ENCODE results near the gene KCTD8. TPM values are rescaled to one million over a fixed set of nuclear protein-coding genes. Genes with fewer than 3 reads are reported as not detected.

The KCTD8 gene
- total and polyA plus RNA-seq, 7 donors = 0.03 to 2.7 (median 1.7) TPM; not detected in 2

DNA sequence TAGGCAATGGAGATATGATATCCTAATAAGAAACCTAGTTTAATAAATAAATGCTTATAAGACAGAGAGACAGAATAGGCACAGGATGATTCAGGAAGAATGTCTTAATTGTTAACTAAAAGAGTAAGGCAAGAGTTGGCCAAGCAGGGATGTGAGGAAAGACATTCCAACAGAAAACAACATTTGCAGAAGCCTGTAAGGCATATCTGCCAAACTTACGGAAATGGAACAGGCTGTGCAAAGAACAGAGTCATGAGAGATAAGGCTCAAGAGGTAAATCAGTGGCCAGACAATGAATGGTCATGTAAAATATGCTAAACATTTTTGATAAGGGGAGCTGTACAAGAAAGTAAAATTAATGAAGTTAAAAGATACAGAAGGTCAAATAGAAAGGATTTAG lies 134.9 kb downstream of the KCTD8 start:
- DNase-seq = no peak
- Histone ChIP-seq H3K27ac (no peak overlapping the region), H3K4me3 (no peak overlapping the region), H3K27me3 (no peaks in the 10 kb centered on the region), H3K36me3 (no peaks in the 10 kb centered on the region), H3K4me1 (no peaks in the 10 kb centered on the region), H3K9me3 (no peaks in the 10 kb centered on the region)
- intact Hi-C loops (cut with DNase I) = no loop called here
- TF ChIP-seq POLR2A (IDR thresholded peaks at IDR 0.05) (no peak), CTCF (IDR thresholded peaks at IDR 0.05) (no peak), POLR2AphosphoS5 (IDR thresholded peaks at IDR 0.05) (no peak), EP300 (IDR thresholded peaks at IDR 0.05) (no peak)
- 69 to 82% methylated on average over 1 of the region's 1 CpG for WGBS, 2 donors

DNA sequence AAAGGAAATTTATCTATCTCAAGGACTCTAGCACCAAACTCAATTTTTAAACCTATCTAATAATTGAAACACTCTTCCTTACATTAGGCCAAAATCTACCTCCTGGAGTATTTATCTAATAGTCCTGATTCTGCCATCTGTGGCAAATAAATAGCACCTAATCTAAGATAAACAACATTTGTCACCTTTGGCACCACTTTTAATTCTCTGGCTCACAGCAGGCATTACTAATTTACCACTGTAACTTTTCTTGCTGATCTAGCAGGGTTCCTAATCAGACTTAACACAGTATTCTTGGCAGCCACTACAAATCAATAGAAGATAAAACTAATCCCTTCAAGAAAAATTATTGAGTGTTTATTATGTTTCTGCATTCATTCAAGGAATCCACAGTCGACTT lies 161.1 kb downstream of the KCTD8 start:
- H3K27ac ChIP-seq = no peak overlapping the region
- intact Hi-C loops (cut with DNase I) = no loop called here

GRCh38 chr4:44279469-44279868 lies 169.1 kb downstream of the KCTD8 start:
- WGBS, 2 donors = 31 to 47% methylated on average over 1 of the region's 1 CpG

More for the DNA sequence above, 161.1 kb downstream of the KCTD8 start:
- Histone ChIP-seq H3K4me1 (no peaks in the 10 kb centered on the region), H3K4me3 (no peak overlapping the region), H3K36me3 (no peaks in the 10 kb centered on the region), H3K27me3 (no peaks in the 10 kb centered on the region), H3K9me3 (peaks cover 0 to 5% (median 0%) of the 10 kb centered on the region in 4 donors)
- DNase-seq = no peak
- TF ChIP-seq EP300 (IDR thresholded peaks at IDR 0.05) (no peak), POLR2A (IDR thresholded peaks at IDR 0.05) (no peak), CTCF (IDR thresholded peaks at IDR 0.05) (no peak), POLR2AphosphoS5 (IDR thresholded peaks at IDR 0.05) (no peak)
- 63 to 72% methylated on average over 1 of the region's 1 CpG for WGBS, 2 donors

DNA sequence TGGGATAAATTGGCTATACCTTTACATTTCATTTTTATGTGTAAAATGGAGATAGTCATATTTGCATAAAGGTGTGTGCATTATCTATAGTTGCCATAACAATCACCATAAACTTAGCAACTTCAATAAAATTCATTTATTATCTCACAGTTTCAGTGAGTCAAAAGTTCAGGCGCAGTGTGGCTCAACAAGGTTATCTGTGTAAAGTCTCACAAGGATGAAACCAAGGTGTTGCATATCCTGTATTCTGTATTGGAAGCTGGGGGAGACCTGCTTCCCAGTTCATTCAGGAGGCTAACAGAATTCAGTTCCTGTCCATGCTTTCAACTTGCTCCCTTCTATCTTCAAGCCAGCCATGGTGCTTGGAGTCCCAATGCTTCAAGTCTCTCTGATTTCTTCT lies 169.5 kb downstream of the KCTD8 start:
- H3K4me1 ChIP-seq = no peaks in the 10 kb centered on the region
- WGBS, 2 donors = 64 to 83% methylated on average over 1 of the region's 1 CpG
- no peak for TF ChIP-seq EP300 (IDR thresholded peaks at IDR 0.05)
- no peak for TF ChIP-seq CTCF (IDR thresholded peaks at IDR 0.05)
- TF ChIP-seq POLR2A (IDR thresholded peaks at IDR 0.05) = no peak
- TF ChIP-seq POLR2AphosphoS5 (IDR thresholded peaks at IDR 0.05) = no peak
- H3K9me3 ChIP-seq = no peaks in the 10 kb centered on the region
- no peaks in the 10 kb centered on the region for H3K27me3 ChIP-seq
- no peak for DNase-seq
- no peak overlapping the region for H3K4me3 ChIP-seq
- intact Hi-C loops (cut with DNase I) = no loop called here
- H3K36me3 ChIP-seq = no peaks in the 10 kb centered on the region
- no peak overlapping the region for H3K27ac ChIP-seq

More at GRCh38 chr4:44279469-44279868, 169.1 kb downstream of the KCTD8 start:
- H3K9me3 ChIP-seq = no peaks in the 10 kb centered on the region
- TF ChIP-seq CTCF (IDR thresholded peaks at IDR 0.05) (no peak), POLR2A (IDR thresholded peaks at IDR 0.05) (no peak), POLR2AphosphoS5 (IDR thresholded peaks at IDR 0.05) (no peak), EP300 (IDR thresholded peaks at IDR 0.05) (no peak)
- H3K27me3 ChIP-seq = no peaks in the 10 kb centered on the region
- H3K27ac ChIP-seq = no peak overlapping the region
- H3K4me1 ChIP-seq = no peaks in the 10 kb centered on the region
- H3K36me3 ChIP-seq = no peaks in the 10 kb centered on the region
- no peak for DNase-seq
- intact Hi-C loops (cut with DNase I) = no loop called here
- no peak overlapping the region for H3K4me3 ChIP-seq

DNA sequence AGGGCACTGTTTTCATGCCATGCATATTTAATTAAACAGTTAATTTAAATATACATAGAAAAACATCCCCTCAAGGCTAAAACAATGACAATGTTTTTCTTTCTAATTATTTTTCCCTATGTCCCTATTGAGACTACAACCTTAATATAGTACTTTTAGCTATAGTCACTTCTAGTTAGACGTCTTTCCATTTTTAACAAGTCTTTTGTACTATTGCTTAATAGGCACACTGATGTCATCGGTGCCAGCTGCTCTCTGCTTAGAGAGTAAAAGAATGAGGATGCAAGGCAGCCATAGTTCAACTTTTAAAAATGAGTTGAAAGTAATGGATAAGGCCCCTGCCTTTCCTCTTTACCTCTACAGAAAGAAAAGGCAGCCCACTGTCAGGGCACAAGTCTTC lies 191.1 kb downstream of the KCTD8 start:
- no peak overlapping the region for H3K27ac ChIP-seq
- no peak for DNase-seq
- 76 to 81% methylated on average over 2 of the region's 2 CpGs for WGBS, 2 donors
- no peaks in the 10 kb centered on the region for H3K4me1 ChIP-seq
- TF ChIP-seq POLR2A (IDR thresholded peaks at IDR 0.05) = no peak
- TF ChIP-seq EP300 (IDR thresholded peaks at IDR 0.05) = no peak
- no peak for TF ChIP-seq POLR2AphosphoS5 (IDR thresholded peaks at IDR 0.05)
- TF ChIP-seq CTCF (IDR thresholded peaks at IDR 0.05) = no peak
- no peaks in the 10 kb centered on the region for H3K36me3 ChIP-seq
- H3K9me3 ChIP-seq = no peaks in the 10 kb centered on the region
- intact Hi-C loops (cut with DNase I) = no loop called here
- no peak overlapping the region for H3K4me3 ChIP-seq
- H3K27me3 ChIP-seq = no peaks in the 10 kb centered on the region
